Colonic mucosa (tissue), 4 donors: ENCODE measurements around the gene KANK2. TPM values are rescaled to one million over a fixed set of nuclear protein-coding genes. Genes with fewer than 3 reads are reported as not detected.

Experiments used
- DNase-seq: peaks from one replicate; pipeline ENCODE4 v3.0.0-alpha.2; 2020
- H3K27ac ChIP-seq: fragments of 200-600 bp; one replicate; pipeline ENCODE4 v1.8.0; 2021
- H3K27me3 ChIP-seq: fragments of 200-600 bp; one replicate; pipeline ENCODE4 v1.8.0; 2021
- H3K36me3 ChIP-seq: fragments of 200-600 bp; one replicate; pipeline ENCODE4 v1.8.0; 2021
- H3K4me1 ChIP-seq: fragments of 200-600 bp; one replicate; pipeline ENCODE4 v1.8.0; 2021; ENCODE audit warnings: mild to moderate bottlenecking
- H3K4me3 ChIP-seq: fragments of 200-600 bp; one replicate; pipeline ENCODE4 v1.8.0; 2021
- H3K9ac ChIP-seq, 2 donors: one replicate each; pipeline ENCODE4 v1.7.0; 2013; ENCODE audit warnings: control low read depth in 2 of 2, low read depth in 2 of 2, low read length in 2 of 2
- H3K9me3 ChIP-seq: fragments of 200-600 bp; one replicate; pipeline ENCODE4 v1.8.0; 2021
- CTCF ChIP-seq: fragments of 200-600 bp; IDR thresholded peaks from one replicate; pipeline ENCODE4 v1.8.0; 2022; ENCODE audit warnings: antibody characterized with exemption, mild to moderate bottlenecking
- intact Hi-C: fragments of 100-400 bp; cut with DNase I; formaldehyde crosslinking; loops from one replicate; pipeline ENCODE4 v1.14.1; 2022
- total RNA-seq, 2 donors: library from RNA; stranded (reverse); fragmentation: NEBNext Ultra II Directional in 1 of 2; extraction: Animal tissue kit (Norgen Biotek cat#: 25700) in 1 of 2; gene quantifications; one replicate each; pipeline ENCODE4 v1.2.1, GENCODE V29; 2021
- donor health status: healthy.
- donor health status: DM: no; HTN: no; CAD: no.
- donor health status: DM: no; HTN: no; CAD: no.

The KANK2 gene
- total RNA-seq, 2 donors from 2014 or later: 44.1 to 87.8 TPM

GRCh38 chr19:11209839-11210655 is 12.7 kb upstream of the KANK2 start:
- TF ChIP-seq CTCF: no peak
- DNase-seq: no peak
- Histone ChIP-seq H3K36me3 (no peaks in the 10 kb centered on the region), H3K27me3 (no peaks in the 10 kb centered on the region), H3K4me1 (no peaks in the 10 kb centered on the region), H3K27ac (no peak overlapping the region), H3K4me3 (no peak overlapping the region), H3K9me3 (no peaks in the 10 kb centered on the region), H3K9ac (no peak overlapping the region)
- intact Hi-C loops: no loop called here

GRCh38 chr19:11208561-11209471 is 11.5 kb upstream of the KANK2 start:
- Histone ChIP-seq H3K27me3 (no peaks in the 10 kb centered on the region), H3K9me3 (no peaks in the 10 kb centered on the region), H3K4me1 (no peaks in the 10 kb centered on the region), H3K27ac (no peak overlapping the region), H3K9ac (no peak overlapping the region), H3K36me3 (no peaks in the 10 kb centered on the region), H3K4me3 (no peak overlapping the region)
- intact Hi-C loops: no loop called here
- no peak for TF ChIP-seq CTCF
- no peak for DNase-seq

- no peak overlapping the region for H3K27ac ChIP-seq
- no peak for DNase-seq
- no peak for TF ChIP-seq CTCF
- intact Hi-C loops: loop anchor here (2.0 kb wide), 1 partner anchor 169 kb away; no protein-coding TSS in a partner anchor
- no peaks in the 10 kb centered on the region for H3K9me3 ChIP-seq
- H3K27me3 ChIP-seq: no peaks in the 10 kb centered on the region
- H3K4me1 ChIP-seq: no peaks in the 10 kb centered on the region
- H3K9ac ChIP-seq: no peak overlapping the region
- no peaks in the 10 kb centered on the region for H3K36me3 ChIP-seq
- H3K4me3 ChIP-seq: no peak overlapping the region
Measured at GRCh38 chr19:11205939-11206570, 8.7 kb upstream of the KANK2 start.

GRCh38 chr19:11204943-11205349 is 7.6 kb upstream of the KANK2 start:
- no peaks in the 10 kb centered on the region for H3K9me3 ChIP-seq
- intact Hi-C loops: loop anchor here (1.0 to 2.0 kb wide), 2 partner anchors 68 to 168 kb away; no protein-coding TSS in a partner anchor
- H3K36me3 ChIP-seq: no peaks in the 10 kb centered on the region
- H3K9ac ChIP-seq: no peak overlapping the region
- no peak for TF ChIP-seq CTCF
- no peaks in the 10 kb centered on the region for H3K4me1 ChIP-seq
- DNase-seq: no peak
- peak overlapping the region; percentile 26 for H3K27ac ChIP-seq
- no peak overlapping the region for H3K4me3 ChIP-seq
- no peaks in the 10 kb centered on the region for H3K27me3 ChIP-seq

GRCh38 chr19:11204076-11204602 is 6.8 kb upstream of the KANK2 start:
- DNase-seq: no peak
- intact Hi-C loops: loop anchor here (1.0 to 2.0 kb wide), 2 partner anchors 67 to 167 kb away; no protein-coding TSS in a partner anchor
- Histone ChIP-seq H3K9me3 (no peaks in the 10 kb centered on the region), H3K27me3 (no peaks in the 10 kb centered on the region), H3K9ac (no peak overlapping the region), H3K4me1 (no peaks in the 10 kb centered on the region), H3K27ac (peak overlapping the region; percentile 60), H3K4me3 (no peak overlapping the region), H3K36me3 (no peaks in the 10 kb centered on the region)
- TF ChIP-seq CTCF: no peak
